HG03066 (cell line): ENCODE data around the gene RECK.
"Not testable (repeated sequence)": the region's sequence is repeated elsewhere in the genome, so short reads cannot be mapped to it uniquely, and the experiment has no call there.

Experiments used
- ATAC-seq: cut with Tn5 transposase; IDR thresholded peaks from one replicate; pipeline ENCODE4 v1.9.1; 2021; ENCODE audit warnings: low read depth; ENCODE audit not compliant: unreplicated experiment

The RECK gene

DNA sequence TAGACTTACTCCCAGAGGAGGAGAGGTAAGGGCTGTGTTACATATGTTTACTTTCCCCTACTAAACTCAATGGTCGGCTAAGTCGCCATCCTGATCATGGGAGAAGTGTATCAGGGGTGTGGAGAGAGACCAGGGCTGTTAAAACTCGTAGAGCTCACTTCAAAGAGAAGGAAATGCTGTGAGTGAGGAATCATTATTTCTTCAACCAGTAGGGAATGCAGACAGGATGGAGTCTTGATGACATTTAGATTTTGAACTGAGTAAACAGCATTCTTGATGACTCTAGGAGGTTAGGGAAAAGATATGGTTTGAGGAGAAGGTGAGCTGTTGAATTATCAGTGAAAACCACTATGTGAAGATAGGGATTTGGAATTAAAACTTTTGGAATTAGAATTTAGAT is 17.3 kb downstream of the RECK start:
- ATAC-seq = no peak

DNA sequence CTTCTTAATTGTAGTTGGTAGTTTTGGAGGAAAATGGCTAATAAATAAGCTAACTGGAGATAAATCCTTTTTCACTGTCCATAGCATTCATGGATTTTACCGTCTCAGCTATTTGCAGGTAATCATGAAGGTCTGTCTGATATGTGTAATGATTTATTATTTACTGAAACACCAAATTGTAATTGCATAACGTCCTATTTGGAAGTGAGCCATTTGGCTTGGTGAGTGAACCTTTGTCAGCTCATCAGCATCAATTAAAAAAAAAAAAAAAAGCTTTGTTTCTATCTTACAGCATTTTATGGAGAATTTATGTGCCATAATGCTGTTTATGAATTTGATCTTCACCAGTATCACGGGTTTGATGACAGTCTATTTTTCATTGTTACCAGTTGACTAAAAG is 20.2 kb downstream of the RECK start:
- ATAC-seq = no peak

DNA sequence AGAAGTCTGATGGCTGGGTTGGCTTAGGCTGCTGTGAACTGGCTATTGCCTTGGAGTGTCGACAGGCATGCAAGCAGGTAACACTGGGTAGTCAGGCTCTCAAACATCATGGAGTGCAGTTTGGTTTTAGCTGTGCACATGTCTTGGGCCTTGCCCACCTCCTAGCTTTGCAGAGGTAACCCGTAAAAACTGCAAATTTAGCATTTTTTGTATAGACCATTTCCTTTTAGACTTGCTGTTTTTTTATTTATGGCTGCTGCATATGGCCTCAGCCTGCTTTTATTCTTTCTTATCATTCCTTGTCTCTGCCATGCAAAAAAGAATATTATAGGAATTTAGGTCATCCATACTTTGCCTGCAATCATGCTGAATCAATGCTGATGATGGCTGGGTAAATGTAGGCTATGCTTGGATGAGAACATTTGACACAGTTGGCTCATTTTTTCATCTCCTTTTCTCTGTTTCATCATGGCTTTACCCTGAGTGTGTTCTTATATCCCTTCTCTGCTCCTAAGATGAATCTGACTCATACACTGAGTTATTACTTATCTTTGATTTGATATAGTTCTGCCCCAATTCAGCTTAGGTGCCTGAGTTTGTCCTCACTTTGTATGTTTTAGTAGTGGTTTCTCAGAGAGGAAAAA is 27.2 kb downstream of the RECK start:
- no peak for ATAC-seq

DNA sequence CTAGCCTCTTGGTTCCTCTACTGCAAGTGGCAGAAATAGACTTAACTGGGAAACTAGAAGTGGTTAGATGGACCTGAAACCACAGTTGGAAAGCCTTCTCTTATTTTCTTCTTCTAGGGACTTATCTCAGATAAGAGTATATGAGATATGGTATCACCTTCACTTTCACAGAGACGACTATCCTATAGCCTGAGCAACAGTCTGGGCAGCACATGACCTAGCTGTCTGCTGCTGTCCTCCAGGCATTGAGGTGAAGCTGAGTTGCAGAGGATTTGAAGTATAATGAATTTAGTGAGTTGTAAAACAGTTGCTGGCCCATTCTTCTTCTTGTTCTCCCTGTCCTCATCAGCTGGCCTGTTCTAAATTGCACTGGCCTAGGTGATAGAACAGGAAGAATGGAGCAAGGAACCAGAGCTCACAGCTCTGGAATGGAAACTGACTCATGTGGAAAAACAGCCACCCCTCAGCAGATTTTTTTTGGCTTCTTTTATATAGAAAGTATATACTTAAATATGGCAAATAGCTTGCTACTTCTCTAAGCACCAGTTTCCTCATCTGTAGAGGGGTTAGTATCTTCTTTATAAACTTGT is 27.8 kb downstream of the RECK start:
- no peak for ATAC-seq

DNA sequence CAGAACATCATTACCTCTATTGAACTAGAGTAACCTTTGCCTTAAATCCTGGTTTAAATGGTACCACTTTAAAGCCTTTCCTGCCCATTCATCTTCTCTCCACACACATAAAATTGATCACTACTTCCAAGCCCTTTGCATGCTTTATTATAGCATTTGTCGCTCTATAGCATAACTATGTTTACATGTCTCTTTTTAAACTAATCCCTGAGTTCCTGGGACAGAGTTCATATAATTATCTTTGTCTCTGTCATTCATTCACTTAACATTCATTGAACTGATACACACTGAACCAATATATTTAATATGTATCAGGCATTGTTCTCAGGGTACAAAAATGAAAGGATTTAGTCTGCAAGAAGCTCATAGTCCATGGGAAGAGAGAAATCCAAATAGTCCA is 37.3 kb downstream of the RECK start:
- ATAC-seq = no peak

DNA sequence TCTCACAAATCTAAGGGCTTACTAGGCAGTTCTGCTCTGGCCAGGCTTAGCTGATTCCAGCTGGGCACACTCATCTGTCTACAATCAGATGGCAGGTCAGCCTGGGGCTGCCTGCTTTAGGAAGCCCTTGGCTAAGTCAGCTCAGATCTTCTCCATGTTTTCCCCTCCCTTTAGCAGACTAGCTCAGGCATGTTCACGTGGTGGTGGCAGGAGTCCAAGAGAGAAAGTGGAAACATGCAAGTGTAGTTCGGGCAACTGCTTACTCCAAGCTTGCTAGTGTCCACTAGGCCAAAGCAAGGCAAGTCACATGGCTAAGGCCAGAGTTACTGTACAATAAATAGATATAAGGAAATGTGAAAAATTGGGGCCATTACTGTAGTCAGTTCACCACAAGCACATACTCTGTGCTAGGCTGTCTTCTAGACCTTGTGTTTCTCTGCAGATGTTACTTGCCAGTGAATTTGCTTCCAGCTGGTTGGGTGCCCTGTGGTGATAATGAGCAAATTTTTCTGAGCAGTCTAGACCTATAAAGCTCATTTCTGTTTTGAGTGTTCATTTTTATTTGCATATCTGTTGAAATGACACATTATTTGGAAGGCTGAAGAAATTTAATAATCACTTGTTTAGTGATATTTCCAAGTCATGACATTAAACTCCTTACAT is 38.3 kb downstream of the RECK start:
- no peak for ATAC-seq

DNA sequence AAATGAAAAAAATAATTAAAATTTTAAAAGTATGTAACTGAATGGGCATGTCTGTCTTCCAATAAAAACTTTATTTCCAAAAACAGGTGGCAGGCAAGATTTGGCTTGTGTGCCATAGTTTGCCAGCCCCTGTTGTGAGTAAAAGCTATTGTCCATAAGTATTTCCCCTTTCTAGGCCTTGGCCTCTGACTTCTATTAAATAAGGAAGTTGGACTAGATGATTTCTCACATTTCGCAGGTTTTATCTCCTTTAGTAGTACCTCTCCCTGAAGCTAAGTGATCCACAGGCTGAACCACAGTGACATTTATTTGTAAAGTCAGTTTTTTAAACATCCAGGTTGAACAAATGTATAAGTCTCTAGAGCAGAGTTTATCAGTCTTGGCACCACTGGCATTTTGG is 41.3 kb downstream of the RECK start:
- no peak for ATAC-seq

DNA sequence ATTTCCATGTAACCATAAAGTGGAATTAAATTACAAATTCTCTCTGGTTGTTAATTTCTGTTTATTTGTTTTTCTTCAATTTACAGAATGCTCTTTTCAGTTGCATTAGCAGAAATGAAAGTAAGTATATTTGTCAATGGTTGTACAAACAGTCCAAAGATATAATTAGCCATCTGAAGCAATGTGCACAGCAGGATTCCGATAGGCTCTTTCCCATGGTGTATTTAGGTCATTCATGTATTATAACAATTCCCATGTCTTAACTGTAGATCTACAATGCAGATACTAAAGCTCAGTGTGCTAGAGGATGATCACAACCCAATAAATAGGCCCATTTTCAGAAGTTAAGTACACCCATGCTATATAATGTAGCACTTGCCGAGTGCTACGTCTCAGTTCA is 43.8 kb downstream of the RECK start:
- no peak for ATAC-seq

- no peak for ATAC-seq
Observed at GRCh38 chr9:36082931-36083330, 46.2 kb downstream of the RECK start.

- no peak for ATAC-seq
Observed at GRCh38 chr9:36086442-36086841, 49.7 kb downstream of the RECK start.

GRCh38 chr9:36087054-36087453 is 50.3 kb downstream of the RECK start:
- ATAC-seq = not testable (repeated sequence)

GRCh38 chr9:36088020-36088419 is 51.3 kb downstream of the RECK start:
- ATAC-seq = no peak

- no peak for ATAC-seq
Observed at GRCh38 chr9:36091026-36091953, 54.6 kb downstream of the RECK start.

DNA sequence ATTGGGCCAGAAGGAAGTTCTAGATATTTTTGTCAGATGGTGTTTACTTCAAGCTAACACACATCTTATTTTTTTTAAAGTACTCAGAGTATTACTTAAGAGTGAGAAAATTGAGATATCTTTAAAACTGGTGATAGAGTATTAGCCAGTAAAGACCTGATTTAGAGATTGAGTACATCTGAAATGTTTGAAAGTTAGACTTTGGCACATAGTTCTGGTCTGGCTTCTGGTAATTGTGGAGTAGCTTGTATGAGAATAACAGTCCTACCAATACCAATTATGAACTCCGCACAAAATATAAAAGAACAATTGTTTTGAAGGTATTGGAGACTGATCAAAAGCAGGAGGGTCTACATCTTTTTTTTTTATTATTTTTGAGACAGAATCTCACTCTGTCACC is 55.3 kb downstream of the RECK start:
- no peak for ATAC-seq

- peak; percentile 91 for ATAC-seq
Observed at GRCh38 chr9:36092509-36093215, 55.9 kb downstream of the RECK start.

- no peak for ATAC-seq
Observed at GRCh38 chr9:36093384-36093783, 56.7 kb downstream of the RECK start.

GRCh38 chr9:36099718-36100117 is 63.0 kb downstream of the RECK start:
- no peak for ATAC-seq

GRCh38 chr9:36100532-36100931 is 63.8 kb downstream of the RECK start:
- ATAC-seq = no peak

GRCh38 chr9:36101916-36102741 is 65.4 kb downstream of the RECK start:
- ATAC-seq = no peak
